ENCODE data around the gene TOR3A. TPM values are rescaled to one million over a fixed set of nuclear protein-coding genes. Genes with fewer than 3 reads are reported as not detected.

Gene TOR3A
- total RNA-seq, 2 experiments from 2014 or later, result 52.4 to 56.1 TPM

DNA sequence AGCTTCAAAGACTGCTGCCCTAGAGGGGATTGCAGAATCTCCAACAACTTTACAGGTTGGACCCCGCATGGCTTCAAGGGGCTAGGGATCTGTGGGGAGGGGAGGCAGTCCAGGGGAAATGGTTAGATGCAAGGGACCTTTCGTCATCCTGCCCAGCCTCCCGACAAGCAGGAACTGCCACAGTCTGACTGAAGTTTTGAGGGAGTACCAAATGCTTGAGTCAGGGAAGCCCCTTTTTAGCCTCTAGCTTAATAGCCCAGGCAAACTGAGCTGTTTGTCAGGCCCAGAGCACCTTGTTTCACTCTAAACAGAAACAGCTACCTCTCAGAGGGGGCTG is 1.1 kb downstream of the TOR3A start:
- ATAC-seq, result peak; percentile 4

DNA sequence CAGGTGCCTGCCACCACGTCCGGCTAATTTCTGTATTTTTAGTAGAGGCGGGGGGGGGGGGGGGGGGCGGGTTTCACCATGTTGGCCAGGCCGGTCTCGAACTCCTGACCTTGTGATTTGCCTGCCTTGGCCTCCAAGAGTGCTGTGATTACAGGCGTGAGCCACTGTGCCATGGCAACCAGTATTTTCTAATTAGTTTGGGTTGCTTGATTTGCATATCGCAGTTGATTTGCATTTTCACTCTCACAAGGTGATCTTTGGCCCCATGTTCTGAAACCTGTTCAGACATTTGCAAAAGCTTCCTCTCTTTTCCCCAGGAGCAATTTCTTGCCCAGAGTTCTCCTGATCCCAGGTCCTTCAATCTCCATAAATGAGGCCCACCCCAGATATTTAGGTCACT is 1.7 kb downstream of the TOR3A start:
- peak overlapping the region; percentile 99 for H3K4me3 Mint-ChIP-seq
- no peaks in the 10 kb centered on the region for H3K27me3 Mint-ChIP-seq
- H3K4me1 Mint-ChIP-seq, result peaks cover 37% of the 10 kb centered on the region
- ATAC-seq (no peak), DNase-seq (no peak)
- peaks cover 14% of the 10 kb centered on the region for H3K36me3 Mint-ChIP-seq
- H3K27ac Mint-ChIP-seq, result peak overlapping the region; percentile 76
- no peaks in the 10 kb centered on the region for H3K9me3 Mint-ChIP-seq (ENCODE audit: low read depth)
- CTCF ChIA-PET, result interaction anchor here (0.6 to 6.1 kb wide), 3 partner anchors 286 to 895 kb away, joined by 3 to 52 read pairs (median 3); no protein-coding TSS in a partner anchor

More for the DNA sequence above, 1.1 kb downstream of the TOR3A start:
- Mint-ChIP-seq H3K4me3 (peak overlapping the region; percentile 99), H3K27ac (peak overlapping the region; percentile 96), H3K4me1 (peaks cover 34% of the 10 kb centered on the region), H3K9me3 (ENCODE audit: low read depth) (no peaks in the 10 kb centered on the region), H3K27me3 (no peaks in the 10 kb centered on the region), H3K36me3 (peaks cover 14% of the 10 kb centered on the region)
- DNase-seq, result peak; percentile 56
- CTCF ChIA-PET, result interaction anchor here (0.7 to 6.1 kb wide), 4 partner anchors 209 to 732 kb away, joined by 3 to 52 read pairs (median 4); partner anchors contain the start of gene SOAT1

- peaks cover 25% of the 10 kb centered on the region for H3K36me3 Mint-ChIP-seq
- no peaks in the 10 kb centered on the region for H3K27me3 Mint-ChIP-seq
- CTCF ChIA-PET, result interaction anchor here (0.6 kb wide), 1 partner anchor 337 kb away, joined by 4 read pairs; no protein-coding TSS in a partner anchor
Observed at GRCh38 chr1:179087665-179088064, 5.8 kb downstream of the TOR3A start.

GRCh38 chr1:179089827-179090482 is 8.1 kb downstream of the TOR3A start:
- ATAC-seq, result no peak
- peaks cover 36% of the 10 kb centered on the region for H3K36me3 Mint-ChIP-seq

More at GRCh38 chr1:179087665-179088064, 5.8 kb downstream of the TOR3A start:
- Mint-ChIP-seq H3K4me1 (peaks cover 20% of the 10 kb centered on the region), H3K27ac (no peak overlapping the region), H3K4me3 (no peak overlapping the region), H3K9me3 (ENCODE audit: low read depth) (no peaks in the 10 kb centered on the region)
- DNase-seq (no peak), ATAC-seq (no peak)

DNA sequence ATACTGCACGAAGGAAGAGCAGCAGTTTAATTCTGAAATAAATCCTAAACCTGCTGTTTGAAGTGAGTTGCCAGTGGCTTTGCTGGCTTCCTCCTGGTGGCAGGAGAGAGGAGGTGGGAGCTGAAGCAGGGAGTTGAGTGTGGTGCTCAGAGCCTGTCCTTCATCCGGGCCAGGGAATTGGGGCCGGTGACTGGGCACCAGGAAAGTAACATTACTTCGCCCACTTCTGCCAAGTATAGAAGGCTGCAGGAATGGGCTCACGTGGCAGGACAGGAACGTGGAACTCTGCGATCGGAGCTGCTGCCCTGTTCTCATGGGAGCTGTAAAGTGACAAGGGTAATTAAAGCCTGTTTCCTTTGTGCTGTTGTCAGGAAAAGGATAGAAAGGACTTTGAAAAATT is 8.7 kb downstream of the TOR3A start:
- no peak overlapping the region for H3K4me3 Mint-ChIP-seq
- CTCF ChIA-PET, result no interaction called here
- no peaks in the 10 kb centered on the region for H3K27me3 Mint-ChIP-seq
- DNase-seq (no peak), ATAC-seq (no peak)
- peaks cover 35% of the 10 kb centered on the region for H3K36me3 Mint-ChIP-seq
- H3K4me1 Mint-ChIP-seq, result peaks cover 5% of the 10 kb centered on the region
- no peaks in the 10 kb centered on the region for H3K9me3 Mint-ChIP-seq (ENCODE audit: low read depth)
- H3K27ac Mint-ChIP-seq, result no peak overlapping the region

More at GRCh38 chr1:179089827-179090482, 8.1 kb downstream of the TOR3A start:
- Mint-ChIP-seq H3K9me3 (ENCODE audit: low read depth) (no peaks in the 10 kb centered on the region), H3K4me1 (peaks cover 5% of the 10 kb centered on the region), H3K4me3 (no peak overlapping the region), H3K27ac (no peak overlapping the region), H3K27me3 (no peaks in the 10 kb centered on the region)
- CTCF ChIA-PET, result no interaction called here
- DNase-seq, result no peak

GRCh38 chr1:179090923-179091322 is 9.1 kb downstream of the TOR3A start:
- Mint-ChIP-seq H3K27me3 (no peaks in the 10 kb centered on the region), H3K9me3 (ENCODE audit: low read depth) (no peaks in the 10 kb centered on the region), H3K36me3 (peaks cover 35% of the 10 kb centered on the region), H3K4me3 (no peak overlapping the region), H3K4me1 (peaks cover 5% of the 10 kb centered on the region), H3K27ac (peak overlapping the region; percentile 40)
- CTCF ChIA-PET, result no interaction called here
- DNase-seq (no peak), ATAC-seq (no peak)

DNA sequence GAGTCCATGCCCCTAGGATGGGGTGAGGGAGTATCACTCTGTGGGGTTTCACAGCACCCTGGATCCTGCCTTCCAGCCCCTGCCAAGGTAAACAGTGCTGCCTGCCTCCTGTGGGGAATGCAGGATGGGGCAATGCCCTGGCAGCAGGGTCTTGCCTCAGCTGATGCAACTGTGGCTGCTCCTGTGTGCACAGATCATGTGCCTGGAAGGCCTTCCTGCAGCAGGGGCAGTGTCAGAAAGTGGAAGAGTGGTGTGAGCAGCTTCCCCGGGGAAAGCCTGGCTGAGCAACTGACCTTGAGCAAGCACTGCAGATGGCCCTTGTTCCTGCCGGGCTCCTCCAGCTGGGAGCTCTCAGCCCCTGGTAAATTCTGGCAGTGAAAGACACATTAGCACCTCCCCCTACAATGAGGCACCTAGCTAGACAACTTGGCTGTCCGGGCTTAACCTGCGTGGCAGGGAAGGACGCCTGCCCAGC is 9.9 kb downstream of the TOR3A start:
- peaks cover 3% of the 10 kb centered on the region for H3K4me1 Mint-ChIP-seq
- H3K9me3 Mint-ChIP-seq (ENCODE audit: low read depth), result no peaks in the 10 kb centered on the region
- H3K27ac Mint-ChIP-seq, result no peak overlapping the region
- ATAC-seq (no peak), DNase-seq (no peak)
- H3K4me3 Mint-ChIP-seq, result no peak overlapping the region
- peaks cover 33% of the 10 kb centered on the region for H3K36me3 Mint-ChIP-seq
- CTCF ChIA-PET, result interaction anchor here (0.8 kb wide), 1 partner anchor 12 kb away, joined by 3 read pairs; no protein-coding TSS in a partner anchor
- H3K27me3 Mint-ChIP-seq, result no peaks in the 10 kb centered on the region

- ATAC-seq (no peak), DNase-seq (no peak)
- Mint-ChIP-seq H3K9me3 (ENCODE audit: low read depth) (no peaks in the 10 kb centered on the region), H3K4me1 (peaks cover 3% of the 10 kb centered on the region), H3K27ac (peak overlapping the region; percentile 30), H3K4me3 (no peak overlapping the region), H3K27me3 (no peaks in the 10 kb centered on the region), H3K36me3 (peaks cover 31% of the 10 kb centered on the region)
- CTCF ChIA-PET, result interaction anchor here (1.2 to 2.6 kb wide), 2 partner anchors 13 to 14 kb away, joined by 4 to 9 read pairs; no protein-coding TSS in a partner anchor
Observed at GRCh38 chr1:179092896-179093461, 11.1 kb downstream of the TOR3A start.

DNA sequence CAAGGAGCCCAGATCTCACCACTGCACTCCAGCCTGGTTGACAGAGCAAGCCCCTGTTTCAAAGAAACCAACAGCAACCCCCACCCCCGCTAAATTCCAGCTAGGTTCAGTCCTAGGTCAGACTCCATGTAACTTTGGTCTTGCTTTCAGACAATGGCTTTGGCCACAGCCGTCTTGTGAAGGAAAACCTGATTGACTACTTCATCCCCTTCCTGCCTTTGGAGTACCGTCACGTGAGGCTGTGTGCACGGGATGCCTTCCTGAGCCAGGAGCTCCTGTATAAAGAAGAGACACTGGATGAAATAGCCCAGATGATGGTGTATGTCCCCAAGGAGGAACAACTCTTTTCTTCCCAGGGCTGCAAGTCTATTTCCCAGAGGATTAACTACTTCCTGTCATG is 12.9 kb downstream of the TOR3A start:
- Mint-ChIP-seq H3K27ac (no peak overlapping the region), H3K4me3 (no peak overlapping the region), H3K36me3 (peaks cover 26% of the 10 kb centered on the region), H3K27me3 (no peaks in the 10 kb centered on the region), H3K4me1 (no peaks in the 10 kb centered on the region), H3K9me3 (ENCODE audit: low read depth) (no peaks in the 10 kb centered on the region)
- DNase-seq (no peak), ATAC-seq (no peak)
- CTCF ChIA-PET, result interaction anchor here (2.6 kb wide), 1 partner anchor 11 kb away, joined by 9 read pairs; no protein-coding TSS in a partner anchor

GRCh38 chr1:179095377-179095776 is 13.5 kb downstream of the TOR3A start:
- Mint-ChIP-seq H3K4me1 (no peaks in the 10 kb centered on the region), H3K27me3 (no peaks in the 10 kb centered on the region), H3K27ac (no peak overlapping the region), H3K36me3 (peaks cover 26% of the 10 kb centered on the region), H3K4me3 (no peak overlapping the region), H3K9me3 (ENCODE audit: low read depth) (no peaks in the 10 kb centered on the region)
- DNase-seq (no peak), ATAC-seq (no peak)
- CTCF ChIA-PET, result interaction anchor here (2.6 kb wide), 1 partner anchor 11 kb away, joined by 9 read pairs; no protein-coding TSS in a partner anchor

DNA sequence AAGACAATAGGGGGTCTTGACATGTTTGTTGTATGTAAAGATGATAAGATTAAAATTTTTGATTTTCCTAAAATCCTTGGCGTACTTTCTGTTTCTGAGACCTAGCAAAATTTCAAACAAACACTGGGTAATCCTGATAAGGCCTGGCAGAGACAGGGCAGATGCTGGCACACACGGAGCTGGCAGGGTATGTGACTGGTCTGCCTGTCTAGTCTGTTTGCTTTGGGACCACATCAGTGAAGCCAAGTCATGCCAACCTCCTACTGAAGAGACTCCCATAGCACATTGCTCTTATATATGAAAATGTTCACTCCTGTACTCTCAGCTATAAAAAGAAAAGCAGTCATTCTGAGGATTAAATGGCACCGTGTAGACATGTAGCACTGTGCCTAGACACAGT is 14.1 kb downstream of the TOR3A start:
- H3K4me3 Mint-ChIP-seq, result no peak overlapping the region
- ATAC-seq, result no peak
- CTCF ChIA-PET, result no interaction called here
- no peaks in the 10 kb centered on the region for H3K9me3 Mint-ChIP-seq (ENCODE audit: low read depth)
- DNase-seq, result no peak
- no peaks in the 10 kb centered on the region for H3K27me3 Mint-ChIP-seq
- no peak overlapping the region for H3K27ac Mint-ChIP-seq
- peaks cover 24% of the 10 kb centered on the region for H3K36me3 Mint-ChIP-seq
- no peaks in the 10 kb centered on the region for H3K4me1 Mint-ChIP-seq

DNA sequence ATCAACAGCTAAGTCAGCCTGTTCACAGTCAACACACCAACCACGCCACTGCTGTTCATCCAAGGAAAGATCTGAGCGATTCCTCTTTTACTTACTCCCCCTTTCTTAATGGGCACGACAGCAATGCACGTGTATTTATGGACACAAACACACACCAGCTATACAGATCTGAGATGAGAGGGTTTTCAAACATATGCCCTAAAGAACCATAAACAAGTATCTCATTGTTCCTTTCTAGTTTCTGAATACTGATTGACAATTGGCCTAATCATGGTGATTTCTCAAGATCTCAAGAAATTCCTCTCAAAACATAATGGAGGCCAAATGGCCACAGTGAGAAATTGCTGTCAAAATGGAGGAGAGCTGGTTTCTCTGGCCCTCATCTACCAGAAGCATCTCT is 18.0 kb downstream of the TOR3A start:
- Mint-ChIP-seq H3K4me3 (no peak overlapping the region), H3K27me3 (no peaks in the 10 kb centered on the region), H3K27ac (no peak overlapping the region), H3K36me3 (peaks cover 3% of the 10 kb centered on the region), H3K9me3 (ENCODE audit: low read depth) (no peaks in the 10 kb centered on the region), H3K4me1 (no peaks in the 10 kb centered on the region)
- DNase-seq (no peak), ATAC-seq (no peak)
- CTCF ChIA-PET, result no interaction called here

GRCh38 chr1:179101566-179101965 is 19.7 kb downstream of the TOR3A start:
- CTCF ChIA-PET, result no interaction called here
- Mint-ChIP-seq H3K27ac (no peak overlapping the region), H3K4me3 (no peak overlapping the region), H3K4me1 (no peaks in the 10 kb centered on the region), H3K9me3 (ENCODE audit: low read depth) (no peaks in the 10 kb centered on the region), H3K36me3 (peaks cover 1% of the 10 kb centered on the region), H3K27me3 (no peaks in the 10 kb centered on the region)
- DNase-seq, result no peak
- ATAC-seq, result no peak

GRCh38 chr1:179103999-179104398 is 22.1 kb downstream of the TOR3A start:
- H3K4me1 Mint-ChIP-seq, result no peaks in the 10 kb centered on the region
- H3K27ac Mint-ChIP-seq, result no peak overlapping the region
- peaks cover 2% of the 10 kb centered on the region for H3K36me3 Mint-ChIP-seq
- no peaks in the 10 kb centered on the region for H3K9me3 Mint-ChIP-seq (ENCODE audit: low read depth)
- DNase-seq (no peak), ATAC-seq (no peak)
- CTCF ChIA-PET, result no interaction called here
- H3K27me3 Mint-ChIP-seq, result no peaks in the 10 kb centered on the region
- H3K4me3 Mint-ChIP-seq, result no peak overlapping the region
